Sigmoid colon (tissue), 4 donors: Measurements from ENCODE around the gene CCSAP.

ENCODE experiments used
- CTCF ChIP-seq, 4 experiments: fragments of 450-650 bp in 3 of 4; fragments of 200-600 bp in 1 of 4; IDR thresholded peaks; one replicate each; pipeline ENCODE4 v1.5.1; 2016 to 2019; ENCODE audit warnings: antibody characterized with exemption in 4 of 4, mild to moderate bottlenecking in 3 of 4, moderate library complexity in 2 of 4
- POLR2AphosphoS5 ChIP-seq, 4 donors: sonication (generic); formaldehyde crosslinking; IDR thresholded peaks; one replicate each; pipeline ENCODE4 v1.6.1; 2017; ENCODE audit warnings: antibody characterized with exemption in 4 of 4

DNA sequence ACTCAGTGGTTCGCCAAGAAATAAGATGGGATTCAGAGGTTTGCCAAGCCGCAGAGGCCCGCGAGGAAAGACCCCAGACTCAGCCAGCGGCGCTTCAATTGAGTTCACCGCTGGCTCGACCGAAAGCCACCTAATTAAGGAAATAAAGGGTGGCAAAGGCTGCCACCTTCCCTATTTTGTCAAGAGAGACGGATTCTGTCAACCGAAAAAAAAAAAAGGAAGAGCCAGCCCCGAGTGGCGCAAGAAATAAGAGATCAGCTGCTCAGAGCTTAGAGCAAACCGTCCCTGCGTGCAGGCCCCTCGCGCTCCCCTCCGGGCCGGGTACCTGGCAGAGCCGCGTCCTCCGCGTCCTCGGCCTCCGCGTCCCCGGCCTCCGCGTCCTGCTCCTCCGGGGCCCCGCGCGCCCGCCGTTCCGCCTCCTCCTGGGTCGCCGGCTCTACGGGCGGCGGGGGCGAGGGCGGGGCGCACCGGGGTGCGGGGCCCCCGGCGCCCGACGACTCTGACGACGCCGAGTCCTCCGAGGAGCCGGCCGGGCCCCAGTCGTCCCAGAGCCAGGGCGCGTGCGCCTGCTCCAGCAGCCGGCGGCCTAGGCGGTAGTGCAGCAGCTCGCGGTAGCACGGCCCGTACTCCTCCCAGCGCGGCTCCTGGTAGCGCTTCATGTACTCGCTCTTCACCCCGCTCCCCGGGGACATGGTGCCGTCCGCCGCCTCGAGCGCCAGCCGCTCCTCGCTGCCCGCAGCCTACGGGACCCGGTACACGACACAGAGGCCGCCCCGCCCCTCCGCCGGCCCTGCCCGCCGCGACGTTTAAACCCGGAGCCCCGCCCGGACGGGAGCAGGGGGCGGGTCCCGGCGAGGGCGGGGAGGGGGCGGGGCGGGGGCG is 832 bp downstream of the CCSAP start:
- peak in 1 of 4 donors; percentile 91 for TF ChIP-seq POLR2AphosphoS5 (IDR thresholded peaks at IDR 0.05)
- TF ChIP-seq CTCF (IDR thresholded peaks at IDR 0.05): no peak
